ENCODE measurements around the gene LIPM. TPM values are rescaled to one million over a fixed set of nuclear protein-coding genes. Genes with fewer than 3 reads are reported as not detected.
A peak's percentile ranks its signal among the peaks of the same experiment; 100 is the strongest.

The LIPM gene
- total and polyA plus RNA-seq, 2 donors from 2014 or later: not detected

DNA sequence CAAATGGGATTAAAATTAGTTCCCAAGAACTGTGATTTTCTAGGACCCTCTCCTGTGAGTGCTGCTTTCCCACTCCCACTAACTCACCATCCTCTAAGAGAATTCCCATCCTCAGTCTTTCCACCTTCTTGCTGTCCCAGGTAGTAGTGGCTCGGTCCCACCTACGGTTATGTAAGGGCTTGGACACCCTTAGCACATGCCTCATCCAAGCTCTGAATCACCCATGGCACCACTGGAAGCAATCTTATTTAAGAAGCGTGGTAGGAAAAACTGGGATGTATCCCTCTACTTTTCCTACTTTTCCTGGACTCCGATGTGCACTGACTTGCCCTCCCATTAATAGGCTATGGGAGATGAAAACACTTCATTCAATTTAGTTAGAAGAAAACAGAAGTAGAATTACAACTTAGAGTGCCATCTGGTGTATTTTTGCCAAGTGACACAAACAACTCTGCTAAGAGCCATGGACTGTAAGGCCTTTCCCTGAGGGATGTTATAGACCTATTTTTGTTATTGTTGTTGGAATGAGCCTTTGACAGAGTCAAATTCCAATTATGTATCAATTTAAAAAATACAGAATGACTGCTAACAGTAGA, 62.8 kb downstream of the LIPM start:
- no peaks in the 10 kb centered on the region for H3K36me3 ChIP-seq (ENCODE audit: control insufficient read depth in 2 of 3, insufficient read depth in 3 of 3, low read length in 3 of 3)
- H3K27ac ChIP-seq (ENCODE audit: low read depth in 2 of 2, low read length in 2 of 2): no peak overlapping the region
- H3K27me3 ChIP-seq (ENCODE audit: control insufficient read depth, insufficient read depth, low read length): no peaks in the 10 kb centered on the region
- no peak overlapping the region for H3K9ac ChIP-seq (ENCODE audit: low read length in 3 of 3)
- H3K4me1 ChIP-seq (ENCODE audit: control insufficient read depth in 2 of 3, insufficient read depth in 2 of 3, low read depth in 1 of 3, low read length in 3 of 3): no peaks in the 10 kb centered on the region
- intact Hi-C loops (cut with DNase I): no loop called here
- FAIRE-seq: no peak
- no peaks in the 10 kb centered on the region for H3K9me3 ChIP-seq (ENCODE audit: control insufficient read depth in 2 of 3, insufficient read depth in 1 of 3, low read length in 3 of 3)
- no peak for DNase-seq
- TF ChIP-seq CTCF (IDR thresholded peaks at IDR 0.05; ENCODE audit: borderline replicate concordance, extremely low read depth, insufficient read depth): peak; percentile 25
- no peak overlapping the region for H3K4me3 ChIP-seq (ENCODE audit: low read length in 3 of 3)

- no peaks in the 10 kb centered on the region for H3K9me3 ChIP-seq (ENCODE audit: control insufficient read depth in 2 of 3, insufficient read depth in 1 of 3, low read length in 3 of 3)
- no peak overlapping the region for H3K27ac ChIP-seq (ENCODE audit: low read depth in 2 of 2, low read length in 2 of 2)
- no peaks in the 10 kb centered on the region for H3K36me3 ChIP-seq (ENCODE audit: control insufficient read depth in 2 of 3, insufficient read depth in 3 of 3, low read length in 3 of 3)
- intact Hi-C loops (cut with DNase I): no loop called here
- no peak for FAIRE-seq
- no peak for DNase-seq
- H3K9ac ChIP-seq (ENCODE audit: low read length in 3 of 3): no peak overlapping the region
- TF ChIP-seq CTCF (IDR thresholded peaks at IDR 0.05; ENCODE audit: borderline replicate concordance, extremely low read depth, insufficient read depth): no peak
- no peak overlapping the region for H3K4me3 ChIP-seq (ENCODE audit: low read length in 3 of 3)
- no peaks in the 10 kb centered on the region for H3K27me3 ChIP-seq (ENCODE audit: control insufficient read depth, insufficient read depth, low read length)
- H3K4me1 ChIP-seq (ENCODE audit: control insufficient read depth in 2 of 3, insufficient read depth in 2 of 3, low read depth in 1 of 3, low read length in 3 of 3): no peaks in the 10 kb centered on the region
Observed at GRCh38 chr10:88866454-88866853, 63.9 kb downstream of the LIPM start.

GRCh38 chr10:88870089-88870488, 67.6 kb downstream of the LIPM start:
- no peak for TF ChIP-seq CTCF (IDR thresholded peaks at IDR 0.05; ENCODE audit: borderline replicate concordance, extremely low read depth, insufficient read depth)
- no peak overlapping the region for H3K4me3 ChIP-seq (ENCODE audit: low read length in 3 of 3)
- no peaks in the 10 kb centered on the region for H3K27me3 ChIP-seq (ENCODE audit: control insufficient read depth, insufficient read depth, low read length)
- FAIRE-seq (no peak), DNase-seq (no peak)
- H3K27ac ChIP-seq (ENCODE audit: low read depth in 2 of 2, low read length in 2 of 2): no peak overlapping the region
- intact Hi-C loops (cut with DNase I): no loop called here
- no peaks in the 10 kb centered on the region for H3K9me3 ChIP-seq (ENCODE audit: control insufficient read depth in 2 of 3, insufficient read depth in 1 of 3, low read length in 3 of 3)
- H3K9ac ChIP-seq (ENCODE audit: low read length in 3 of 3): no peak overlapping the region
- no peaks in the 10 kb centered on the region for H3K4me1 ChIP-seq (ENCODE audit: control insufficient read depth in 2 of 3, insufficient read depth in 2 of 3, low read depth in 1 of 3, low read length in 3 of 3)
- no peaks in the 10 kb centered on the region for H3K36me3 ChIP-seq (ENCODE audit: control insufficient read depth in 2 of 3, insufficient read depth in 3 of 3, low read length in 3 of 3)

Other genes starting within 250 kb of the LIPM start
- 21.1 TPM for gene RNLS, start 219.4 kb upstream of the LIPM start, total RNA-seq
- gene RNLS, start 219.4 kb upstream of the LIPM start, polyA plus RNA-seq (ENCODE audit: insufficient read depth, low read depth, low replicate concordance): 19.5 TPM
- not detected for gene LIPJ, start 216.0 kb upstream of the LIPM start, total RNA-seq
- not detected for gene LIPJ, start 216.0 kb upstream of the LIPM start, polyA plus RNA-seq (ENCODE audit: insufficient read depth, low read depth, low replicate concordance)
- gene LIPF, start 138.3 kb upstream of the LIPM start, total RNA-seq: not detected
- not detected for gene LIPF, start 138.3 kb upstream of the LIPM start, polyA plus RNA-seq (ENCODE audit: insufficient read depth, low read depth, low replicate concordance)
- gene LIPK, start 96.5 kb upstream of the LIPM start, total RNA-seq: not detected
- not detected for gene LIPK, start 96.5 kb upstream of the LIPM start, polyA plus RNA-seq (ENCODE audit: insufficient read depth, low read depth, low replicate concordance)
- 0.41 TPM for gene LIPN, start 42.7 kb upstream of the LIPM start, total RNA-seq
- not detected for gene LIPN, start 42.7 kb upstream of the LIPM start, polyA plus RNA-seq (ENCODE audit: insufficient read depth, low read depth, low replicate concordance)
- 3.6 TPM for gene ANKRD22, start 49.1 kb downstream of the LIPM start, total RNA-seq
- 6.5 TPM for gene ANKRD22, start 49.1 kb downstream of the LIPM start, polyA plus RNA-seq (ENCODE audit: insufficient read depth, low read depth, low replicate concordance)
- 6.9 TPM for gene STAMBPL1, start 77.5 kb downstream of the LIPM start, total RNA-seq
- 3.0 TPM for gene STAMBPL1, start 77.5 kb downstream of the LIPM start, polyA plus RNA-seq (ENCODE audit: insufficient read depth, low read depth, low replicate concordance)
- gene ACTA2, start 150.0 kb downstream of the LIPM start, total RNA-seq: 471 TPM
- gene ACTA2, start 150.0 kb downstream of the LIPM start, polyA plus RNA-seq (ENCODE audit: insufficient read depth, low read depth, low replicate concordance): 378 TPM
- gene FAS, start 188.1 kb downstream of the LIPM start, total RNA-seq: 45.2 TPM
- 6.5 TPM for gene FAS, start 188.1 kb downstream of the LIPM start, polyA plus RNA-seq (ENCODE audit: insufficient read depth, low read depth, low replicate concordance)